ENCODE data around the gene CST9L. TPM values are rescaled to one million over a fixed set of nuclear protein-coding genes. Genes with fewer than 3 reads are reported as not detected.
A peak's percentile ranks its signal among the peaks of the same experiment; 100 is the strongest.
"Not testable (repeated sequence)": the region's sequence is repeated elsewhere in the genome, so short reads cannot be mapped to it uniquely, and the experiment has no call there.

The CST9L gene
- total RNA-seq, 1 donor from 2014 or later: not detected

GRCh38 chr20:23585449-23585807, 17.1 kb upstream of the CST9L start:
- intact Hi-C loops (cut with DNase I): no loop called here
- Histone ChIP-seq H3K9me3 (no peaks in the 10 kb centered on the region), H3K4me3 (no peak overlapping the region), H3K4me1 (no peaks in the 10 kb centered on the region), H3K27ac (no peak overlapping the region), H3K36me3 (no peaks in the 10 kb centered on the region), H3K27me3 (peaks cover 16% of the 10 kb centered on the region)
- TF ChIP-seq, protein P1, sequence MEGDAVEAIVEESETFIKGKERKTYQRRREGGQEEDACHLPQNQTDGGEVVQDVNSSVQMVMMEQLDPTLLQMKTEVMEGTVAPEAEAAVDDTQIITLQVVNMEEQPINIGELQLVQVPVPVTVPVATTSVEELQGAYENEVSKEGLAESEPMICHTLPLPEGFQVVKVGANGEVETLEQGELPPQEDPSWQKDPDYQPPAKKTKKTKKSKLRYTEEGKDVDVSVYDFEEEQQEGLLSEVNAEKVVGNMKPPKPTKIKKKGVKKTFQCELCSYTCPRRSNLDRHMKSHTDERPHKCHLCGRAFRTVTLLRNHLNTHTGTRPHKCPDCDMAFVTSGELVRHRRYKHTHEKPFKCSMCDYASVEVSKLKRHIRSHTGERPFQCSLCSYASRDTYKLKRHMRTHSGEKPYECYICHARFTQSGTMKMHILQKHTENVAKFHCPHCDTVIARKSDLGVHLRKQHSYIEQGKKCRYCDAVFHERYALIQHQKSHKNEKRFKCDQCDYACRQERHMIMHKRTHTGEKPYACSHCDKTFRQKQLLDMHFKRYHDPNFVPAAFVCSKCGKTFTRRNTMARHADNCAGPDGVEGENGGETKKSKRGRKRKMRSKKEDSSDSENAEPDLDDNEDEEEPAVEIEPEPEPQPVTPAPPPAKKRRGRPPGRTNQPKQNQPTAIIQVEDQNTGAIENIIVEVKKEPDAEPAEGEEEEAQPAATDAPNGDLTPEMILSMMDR (IDR thresholded peaks at IDR 0.05): no peak
- ATAC-seq: peak; percentile 17
- DNase-seq: no peak

GRCh38 chr20:23584434-23585199, 16.3 kb upstream of the CST9L start:
- no peaks in the 10 kb centered on the region for H3K9me3 ChIP-seq
- H3K27me3 ChIP-seq: peaks cover 16% of the 10 kb centered on the region
- H3K4me3 ChIP-seq: no peak overlapping the region
- H3K4me1 ChIP-seq: no peaks in the 10 kb centered on the region
- H3K36me3 ChIP-seq: no peaks in the 10 kb centered on the region
- TF ChIP-seq, protein P1 (IDR thresholded peaks at IDR 0.05): no peak
- intact Hi-C loops (cut with DNase I): no loop called here
- no peak for DNase-seq
- H3K27ac ChIP-seq: no peak overlapping the region
- no peak for ATAC-seq

DNA sequence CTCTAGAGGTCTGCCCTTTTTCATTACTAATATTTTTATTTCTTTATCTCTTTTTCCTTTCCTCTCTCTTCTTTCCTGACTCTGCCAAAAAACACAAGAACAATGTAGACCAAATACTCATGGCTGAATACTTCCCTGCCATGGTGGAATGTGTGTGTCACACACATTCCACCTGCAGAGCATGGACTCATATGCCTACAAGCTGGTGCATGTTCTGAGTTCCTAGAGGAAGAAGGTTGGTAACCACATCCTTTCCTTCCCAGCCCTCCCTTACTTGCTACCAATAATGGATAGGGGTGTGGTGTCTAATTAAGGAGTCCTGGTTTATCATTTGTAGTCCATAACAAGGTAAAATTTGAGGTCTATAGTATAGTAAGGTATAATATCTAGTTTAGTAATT, 15.2 kb upstream of the CST9L start:
- intact Hi-C loops (cut with DNase I): no loop called here
- no peak for ATAC-seq

GRCh38 chr20:23582293-23582692, 14.0 kb upstream of the CST9L start:
- Histone ChIP-seq H3K9me3 (no peaks in the 10 kb centered on the region), H3K4me1 (no peaks in the 10 kb centered on the region), H3K4me3 (no peak overlapping the region), H3K27ac (no peak overlapping the region), H3K27me3 (peaks cover 16% of the 10 kb centered on the region), H3K36me3 (no peaks in the 10 kb centered on the region)
- intact Hi-C loops (cut with DNase I): no loop called here
- ATAC-seq: no peak
- DNase-seq: no peak
- TF ChIP-seq, protein P1 (IDR thresholded peaks at IDR 0.05): no peak

More for the DNA sequence above, 15.2 kb upstream of the CST9L start:
- Histone ChIP-seq H3K36me3 (no peaks in the 10 kb centered on the region), H3K9me3 (no peaks in the 10 kb centered on the region), H3K4me3 (no peak overlapping the region), H3K27me3 (peaks cover 16% of the 10 kb centered on the region), H3K27ac (no peak overlapping the region), H3K4me1 (no peaks in the 10 kb centered on the region)
- no peak for DNase-seq
- TF ChIP-seq, protein P1 (IDR thresholded peaks at IDR 0.05): no peak

DNA sequence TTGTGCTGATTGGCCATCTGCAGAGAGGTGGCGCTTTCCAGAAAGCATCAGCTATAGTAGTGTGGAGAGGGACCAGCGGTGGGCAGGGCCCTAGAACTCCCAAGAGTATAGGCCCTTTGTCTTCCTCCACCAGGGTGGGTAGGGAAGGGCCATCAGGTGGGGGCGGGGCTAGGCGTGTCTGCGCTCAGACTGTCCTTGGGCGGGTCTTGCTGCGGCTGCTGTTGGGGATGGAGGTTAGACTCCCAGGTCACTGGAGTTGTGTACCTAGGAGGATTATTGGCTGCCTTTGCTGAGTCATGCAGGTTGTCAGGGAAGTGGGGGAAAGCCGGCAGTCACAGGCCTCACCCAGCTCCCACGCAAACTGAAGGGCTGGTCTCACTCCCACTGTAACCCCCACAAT, 13.5 kb upstream of the CST9L start:
- H3K9me3 ChIP-seq; H3K27ac ChIP-seq; ATAC-seq; intact Hi-C loops (cut with DNase I); H3K4me3 ChIP-seq; DNase-seq; H3K36me3 ChIP-seq; H3K4me1 ChIP-seq: not testable (repeated sequence)
- H3K27me3 ChIP-seq: peaks cover 16% of the 10 kb centered on the region

GRCh38 chr20:23574977-23575376, 6.7 kb upstream of the CST9L start:
- H3K27me3 ChIP-seq: no peaks in the 10 kb centered on the region
- H3K36me3 ChIP-seq: no peaks in the 10 kb centered on the region
- no peak overlapping the region for H3K27ac ChIP-seq
- TF ChIP-seq, protein P1 (IDR thresholded peaks at IDR 0.05): no peak
- ATAC-seq: no peak
- intact Hi-C loops (cut with DNase I): no loop called here
- H3K4me3 ChIP-seq: no peak overlapping the region
- H3K9me3 ChIP-seq: no peaks in the 10 kb centered on the region
- no peaks in the 10 kb centered on the region for H3K4me1 ChIP-seq
- no peak for DNase-seq

All from upper lobe of right lung (tissue), 1 donor.